Measurements from ENCODE around the gene ACADSB. TPM values are rescaled to one million over a fixed set of nuclear protein-coding genes. Genes with fewer than 3 reads are reported as not detected.

Gene ACADSB
- total and polyA plus RNA-seq, 10 of the 15 experiments (the other 5 are each of a cell fraction or from before 2014, with no cell fraction given), result 10.8 to 24.0 (median 15.0) TPM

DNA sequence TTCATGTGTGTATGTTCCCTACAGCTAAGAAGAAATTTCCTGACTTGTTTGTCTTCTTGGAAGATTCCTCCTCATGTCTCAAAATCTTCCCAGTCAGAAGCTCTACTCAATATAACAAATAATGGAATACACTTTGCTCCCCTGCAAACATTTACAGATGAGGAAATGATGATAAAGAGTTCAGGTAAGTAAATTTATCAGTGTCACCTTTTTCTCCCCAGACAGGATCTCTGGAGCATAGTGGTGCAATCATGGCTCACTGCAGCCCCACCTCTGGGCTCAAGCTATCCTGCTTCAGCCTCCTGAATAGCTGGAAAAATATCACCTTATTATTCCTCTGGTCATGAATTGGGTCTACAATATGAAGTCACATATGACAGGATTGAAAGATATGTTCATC is 25.5 kb downstream of the ACADSB start (continued):
- TF ChIP-seq KDM1A (IDR thresholded peaks at IDR 0.05; ENCODE audit: borderline replicate concordance), result no peak
- TF ChIP-seq EZH2 (IDR thresholded peaks at IDR 0.05; ENCODE audit: borderline replicate concordance, control insufficient read depth, low read depth, low read length), result no peak
- TF ChIP-seq, protein P1, sequence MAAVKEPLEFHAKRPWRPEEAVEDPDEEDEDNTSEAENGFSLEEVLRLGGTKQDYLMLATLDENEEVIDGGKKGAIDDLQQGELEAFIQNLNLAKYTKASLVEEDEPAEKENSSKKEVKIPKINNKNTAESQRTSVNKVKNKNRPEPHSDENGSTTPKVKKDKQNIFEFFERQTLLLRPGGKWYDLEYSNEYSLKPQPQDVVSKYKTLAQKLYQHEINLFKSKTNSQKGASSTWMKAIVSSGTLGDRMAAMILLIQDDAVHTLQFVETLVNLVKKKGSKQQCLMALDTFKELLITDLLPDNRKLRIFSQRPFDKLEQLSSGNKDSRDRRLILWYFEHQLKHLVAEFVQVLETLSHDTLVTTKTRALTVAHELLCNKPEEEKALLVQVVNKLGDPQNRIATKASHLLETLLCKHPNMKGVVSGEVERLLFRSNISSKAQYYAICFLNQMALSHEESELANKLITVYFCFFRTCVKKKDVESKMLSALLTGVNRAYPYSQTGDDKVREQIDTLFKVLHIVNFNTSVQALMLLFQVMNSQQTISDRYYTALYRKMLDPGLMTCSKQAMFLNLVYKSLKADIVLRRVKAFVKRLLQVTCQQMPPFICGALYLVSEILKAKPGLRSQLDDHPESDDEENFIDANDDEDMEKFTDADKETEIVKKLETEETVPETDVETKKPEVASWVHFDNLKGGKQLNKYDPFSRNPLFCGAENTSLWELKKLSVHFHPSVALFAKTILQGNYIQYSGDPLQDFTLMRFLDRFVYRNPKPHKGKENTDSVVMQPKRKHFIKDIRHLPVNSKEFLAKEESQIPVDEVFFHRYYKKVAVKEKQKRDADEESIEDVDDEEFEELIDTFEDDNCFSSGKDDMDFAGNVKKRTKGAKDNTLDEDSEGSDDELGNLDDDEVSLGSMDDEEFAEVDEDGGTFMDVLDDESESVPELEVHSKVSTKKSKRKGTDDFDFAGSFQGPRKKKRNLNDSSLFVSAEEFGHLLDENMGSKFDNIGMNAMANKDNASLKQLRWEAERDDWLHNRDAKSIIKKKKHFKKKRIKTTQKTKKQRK (IDR thresholded peaks at IDR 0.05; ENCODE audit: low read depth, low read length), result no peak
- TF ChIP-seq MEF2B (IDR thresholded peaks at IDR 0.05; ENCODE audit: partially characterized antibody, poor library complexity, severe bottlenecking), result no peak
- TF ChIP-seq, protein P2, sequence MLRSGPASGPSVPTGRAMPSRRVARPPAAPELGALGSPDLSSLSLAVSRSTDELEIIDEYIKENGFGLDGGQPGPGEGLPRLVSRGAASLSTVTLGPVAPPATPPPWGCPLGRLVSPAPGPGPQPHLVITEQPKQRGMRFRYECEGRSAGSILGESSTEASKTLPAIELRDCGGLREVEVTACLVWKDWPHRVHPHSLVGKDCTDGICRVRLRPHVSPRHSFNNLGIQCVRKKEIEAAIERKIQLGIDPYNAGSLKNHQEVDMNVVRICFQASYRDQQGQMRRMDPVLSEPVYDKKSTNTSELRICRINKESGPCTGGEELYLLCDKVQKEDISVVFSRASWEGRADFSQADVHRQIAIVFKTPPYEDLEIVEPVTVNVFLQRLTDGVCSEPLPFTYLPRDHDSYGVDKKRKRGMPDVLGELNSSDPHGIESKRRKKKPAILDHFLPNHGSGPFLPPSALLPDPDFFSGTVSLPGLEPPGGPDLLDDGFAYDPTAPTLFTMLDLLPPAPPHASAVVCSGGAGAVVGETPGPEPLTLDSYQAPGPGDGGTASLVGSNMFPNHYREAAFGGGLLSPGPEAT (IDR thresholded peaks at IDR 0.05; ENCODE audit: low read depth), result no peak

- Histone ChIP-seq H3K9ac (ENCODE audit: control insufficient read depth, insufficient read depth, low read length) (no peak overlapping the region), H3K9me3 (replicated peaks; ENCODE audit: control insufficient read depth, insufficient read depth, low read length) (no peaks in the 10 kb centered on the region), H3K79me2 (ENCODE audit: control insufficient read depth, insufficient read depth, low read length) (no peaks in the 10 kb centered on the region), H2AFZ (ENCODE audit: control insufficient read depth, low read depth, low read length) (no peak overlapping the region), H4K20me1 (ENCODE audit: control insufficient read depth, insufficient read depth) (no peaks in the 10 kb centered on the region), H3K27me3 (replicated peaks in 1 of 2; ENCODE audit: control insufficient read depth in 2 of 2, insufficient read depth in 2 of 2, low read length in 1 of 2) (no peaks in the 10 kb centered on the region), H3K4me1 (ENCODE audit: control insufficient read depth, insufficient read depth, low read length) (peaks cover 8% of the 10 kb centered on the region), H3K36me3 (ENCODE audit: control insufficient read depth in 2 of 2, insufficient read depth in 2 of 2, low read length in 1 of 2) (0 out of 4 replicates have a peak, but pooled peaks cover 0 to 4% of the 10 kb centered on the region in 2 experiments), H3K27ac (ENCODE audit: control insufficient read depth, insufficient read depth) (no peak overlapping the region), H3K4me2 (ENCODE audit: control insufficient read depth, insufficient read depth) (no peak overlapping the region), H3K4me3 (no peak overlapping the region)
- ChIA-PET RAD21 (ENCODE audit: unreplicated experiment) (no interaction called here), SMC1A (ENCODE audit: uncharacterized antibody, unreplicated experiment) (interaction anchor here (0.8 to 1.4 kb wide), 3 partner anchors 8 to 1367 kb away, joined by 3 to 4 read pairs (median 3); no protein-coding TSS in a partner anchor), POLR2A (no interaction called here), CTCF (no interaction called here)
- FAIRE-seq, result no peak
- no peak for ATAC-seq
- in situ Hi-C loops (cut with MboI), result no loop called here
- intact Hi-C loops (cut with micrococcal nuclease; ENCODE audit: unreplicated experiment), result no loop called here
- no peak for TF ChIP-seq MEF2A (IDR thresholded peaks at IDR 0.05; ENCODE audit: insufficient read depth, low read depth, low read length)
- TF ChIP-seq ZNF274 (IDR thresholded peaks at IDR 0.05; ENCODE audit: insufficient read depth, insufficient read length), result no peak
- TF ChIP-seq ATF3 (IDR thresholded peaks at IDR 0.05; ENCODE audit: borderline replicate concordance, extremely low read depth, low read depth, low read length), result no peak
- TF ChIP-seq RUNX3 (IDR thresholded peaks at IDR 0.05; ENCODE audit: low read length), result no peak
- 75% methylated on average over 8 of the region's 8 CpGs for whole genome bisulfite sequencing (ENCODE audit: insufficient coverage, insufficient replicate concordance, low lambda C conversion rate, missing lambda C conversion rate)
- no peak for DNase-seq (ENCODE audit: low read depth, low spot score)
- no TSS peak for BruUV-seq (replicated peaks)
Measured at GRCh38 chr10:123035467-123036086, 26.8 kb downstream of the ACADSB start.
